ENCODE results near the gene PDAP1.
"Not testable (repeated sequence)": the region's sequence is repeated elsewhere in the genome, so short reads cannot be mapped to it uniquely, and the experiment has no call there.

PDAP1 gene, protein sequence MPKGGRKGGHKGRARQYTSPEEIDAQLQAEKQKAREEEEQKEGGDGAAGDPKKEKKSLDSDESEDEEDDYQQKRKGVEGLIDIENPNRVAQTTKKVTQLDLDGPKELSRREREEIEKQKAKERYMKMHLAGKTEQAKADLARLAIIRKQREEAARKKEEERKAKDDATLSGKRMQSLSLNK

GRCh38 chr7:99408379-99409191 lies at the start of gene PDAP1, which contains the start of gene BUD31:
Gene PDAP1 (minus strand): TSS chr7:99408597. CDS start chr7:99408548, 49 bp downstream.
Gene BUD31 (plus strand): TSS chr7:99408969. CDS start chr7:99411093, 2,124 bp downstream.
- peak; percentile 100 for DNase-seq

- DNase-seq: no peak
These were observed 49.5 kb upstream of the PDAP1 start for GRCh38 chr7:99457650-99458493.

DNA sequence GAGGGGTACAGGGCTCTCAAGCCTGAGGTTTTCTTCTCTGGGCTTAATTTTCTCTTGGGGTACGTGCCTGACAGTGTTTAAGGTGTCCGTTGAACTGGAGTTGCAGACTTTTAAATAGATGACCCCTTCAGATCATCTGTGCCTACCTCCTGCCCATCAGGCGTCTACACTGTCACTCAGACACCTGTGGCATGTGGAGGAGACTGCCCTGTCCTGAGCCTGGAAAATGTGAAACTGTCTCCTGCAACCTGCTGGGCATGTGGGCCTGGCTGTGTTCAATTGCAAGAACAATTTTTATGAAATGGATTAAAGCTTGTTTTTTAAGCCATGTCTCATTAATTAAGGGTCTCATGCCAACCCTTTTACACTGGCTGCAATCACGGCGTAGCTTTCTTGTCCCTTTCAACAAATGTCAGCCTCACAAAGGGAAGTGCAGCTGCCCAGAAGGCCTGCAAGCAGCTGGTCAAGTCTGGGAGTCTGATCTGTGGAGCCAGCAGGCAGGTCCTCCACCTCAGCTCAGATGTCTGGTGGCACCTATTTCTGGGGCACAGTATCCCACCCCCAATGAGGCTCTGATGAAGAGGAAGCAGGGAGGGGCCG lies 48.8 kb upstream of the PDAP1 start:
- DNase-seq: no peak

DNA sequence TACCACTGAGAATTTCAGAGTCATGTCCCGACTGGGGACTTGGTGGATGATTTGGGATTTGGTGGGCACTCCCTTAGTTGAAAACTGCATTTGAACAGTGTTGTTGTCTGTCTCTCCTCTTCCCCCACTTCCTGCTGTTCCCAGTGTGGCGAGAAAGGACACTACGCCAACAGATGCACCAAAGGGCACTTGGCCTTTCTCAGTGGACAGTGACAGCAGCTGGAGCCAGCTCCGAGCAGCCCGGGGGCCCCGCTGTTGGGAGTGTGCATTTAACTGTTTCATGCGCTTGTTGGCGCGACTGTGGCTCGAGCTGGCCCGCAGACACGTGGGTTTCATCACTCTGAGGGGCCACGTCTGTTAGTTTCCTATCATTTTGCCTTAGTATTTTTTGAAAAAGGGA lies 47.9 kb upstream of the PDAP1 start:
- no peak for DNase-seq

GRCh38 chr7:99455874-99456273 lies 47.5 kb upstream of the PDAP1 start:
- no peak for DNase-seq

DNA sequence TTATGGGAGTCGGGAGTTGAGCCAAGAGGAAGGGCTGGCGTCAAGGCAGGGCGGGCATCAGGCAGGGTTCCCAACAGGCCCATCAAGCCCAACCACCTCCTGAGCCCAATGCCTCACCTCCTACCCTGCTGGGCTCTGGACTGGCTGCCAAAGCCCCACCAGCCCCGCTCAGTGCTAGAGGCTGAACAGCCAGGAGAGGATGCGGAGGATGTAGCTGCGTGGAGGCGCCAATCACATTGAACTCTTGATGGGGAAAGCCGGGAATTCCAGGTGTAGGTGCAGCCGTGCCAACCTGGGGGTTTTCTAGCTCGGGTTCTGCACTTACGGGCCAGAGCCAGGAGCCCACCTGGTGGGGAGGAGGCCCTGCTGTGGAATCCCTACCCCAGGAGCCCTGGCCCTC lies 44.7 kb upstream of the PDAP1 start:
- DNase-seq: no peak

- no peak for DNase-seq
These were observed 44.1 kb upstream of the PDAP1 start for GRCh38 chr7:99452541-99452940.

DNA sequence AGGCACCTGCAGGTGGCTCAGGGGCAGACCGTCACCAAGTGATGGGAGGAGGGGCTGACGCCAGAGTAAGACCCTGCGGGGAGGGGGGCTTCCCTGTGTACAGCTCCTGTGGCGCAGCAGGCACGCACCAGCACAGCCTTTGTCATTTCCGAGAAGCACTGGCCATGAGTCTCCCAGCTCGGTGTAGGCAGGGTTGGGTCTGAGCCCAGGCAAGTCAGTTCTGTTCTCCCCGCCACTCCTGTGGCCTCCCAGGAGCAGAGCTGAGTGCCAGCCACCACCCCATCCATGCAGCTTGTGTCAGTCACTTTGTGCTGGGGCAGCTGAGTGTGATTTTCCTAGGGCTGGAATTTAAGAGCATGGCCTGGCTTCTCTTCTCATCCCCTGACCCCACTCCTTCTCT lies 43.5 kb upstream of the PDAP1 start:
- DNase-seq: no peak

GRCh38 chr7:99449326-99449725 lies 40.9 kb upstream of the PDAP1 start:
- no peak for DNase-seq

GRCh38 chr7:99448855-99449254 lies 40.5 kb upstream of the PDAP1 start:
- DNase-seq: no peak

DNA sequence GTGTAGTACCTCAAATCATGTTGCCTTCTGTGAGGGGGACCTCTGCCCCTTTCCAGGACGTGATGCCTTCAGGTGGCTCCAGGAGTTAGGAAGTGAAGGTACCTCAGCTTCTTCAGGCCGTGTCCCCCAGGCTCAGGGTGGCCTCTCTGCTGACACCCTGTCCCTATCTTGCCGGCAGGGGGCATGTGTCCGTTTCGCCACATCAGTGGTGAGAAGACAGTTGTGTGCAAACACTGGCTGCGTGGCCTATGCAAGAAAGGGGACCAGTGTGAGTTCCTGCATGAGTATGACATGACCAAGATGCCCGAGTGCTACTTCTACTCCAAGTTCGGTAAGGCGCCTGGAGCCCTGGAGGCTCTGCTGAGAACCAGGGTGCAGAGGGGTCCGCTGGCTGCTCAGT lies 39.5 kb upstream of the PDAP1 start:
- peak; percentile 37 for DNase-seq

DNA sequence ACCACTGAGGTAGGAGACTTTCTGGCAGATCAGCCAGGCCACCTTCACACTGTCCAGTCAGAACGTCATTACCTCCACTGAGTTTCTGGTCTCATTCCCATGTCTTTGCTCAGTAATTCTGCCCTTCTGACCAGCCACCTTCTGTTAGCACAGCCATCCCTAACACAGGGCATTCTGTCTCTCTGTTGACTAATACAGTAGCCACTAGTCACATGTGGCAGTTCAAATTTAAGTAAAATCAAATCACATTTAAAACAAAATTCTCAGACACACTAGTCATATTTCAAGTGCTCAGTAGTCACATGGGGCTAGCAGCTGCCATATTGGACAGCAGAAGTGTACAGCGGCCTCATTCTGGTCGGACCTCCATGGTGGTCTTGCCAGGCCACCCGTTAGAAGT lies 37.7 kb upstream of the PDAP1 start:
- no peak for DNase-seq

- DNase-seq: no peak
These were observed 31.8 kb upstream of the PDAP1 start for GRCh38 chr7:99440195-99440594.

DNA sequence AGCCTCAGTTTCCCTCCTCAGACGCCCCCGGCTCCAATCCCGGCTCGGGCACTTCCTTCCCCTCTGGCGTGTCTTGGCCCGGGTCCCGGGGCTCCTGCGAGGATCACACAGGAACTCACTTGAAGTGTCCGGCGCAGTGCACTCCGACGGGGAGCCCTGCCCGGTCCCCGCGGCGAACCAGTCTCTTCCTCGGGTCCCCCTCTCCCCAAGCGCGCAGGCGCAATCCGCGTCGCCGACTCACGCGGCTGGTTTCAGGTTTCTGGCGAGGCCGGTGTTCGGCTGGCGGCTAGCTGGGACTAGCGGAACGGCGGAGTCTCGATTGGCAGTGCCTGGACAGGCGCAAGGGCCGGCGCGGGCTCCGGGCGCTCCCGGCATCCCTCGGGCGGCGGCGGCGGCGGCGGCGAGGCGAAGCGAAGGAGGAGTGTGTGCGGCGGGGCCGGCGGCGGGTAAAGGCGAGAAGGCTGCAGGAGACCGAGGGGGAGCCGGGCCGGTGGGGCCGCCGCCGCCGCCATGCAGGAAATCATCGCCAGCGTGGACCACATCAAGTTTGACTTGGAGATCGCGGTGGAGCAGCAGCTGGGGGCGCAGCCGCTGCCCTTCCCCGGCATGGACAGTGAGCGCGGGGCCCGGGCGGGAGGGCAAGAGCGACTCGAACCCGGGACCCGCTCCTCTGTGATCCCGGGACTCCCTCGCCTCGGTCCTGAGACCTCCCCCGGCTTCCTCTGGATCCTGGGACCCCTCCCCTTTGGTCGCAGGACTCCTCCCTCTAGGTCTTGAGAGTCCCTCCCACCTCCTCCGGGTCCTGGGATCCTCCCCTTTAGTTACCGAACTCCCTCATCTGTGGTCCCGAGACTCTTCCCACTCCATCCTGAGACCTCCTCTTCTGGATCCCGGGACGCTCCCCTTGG lies 30.4 kb upstream of the PDAP1 start, which contains the start of the genes CPSF4 and PTCD1:
CPSF4 (plus strand) TSS at position 371 of the 908 bp plus-strand sequence; CDS start at position 511, 140 bp downstream.
PTCD1 (minus strand) TSS at position 226 of the 908 bp plus-strand sequence. CDS start 3,556 bp downstream, outside the sequence.
- peak; percentile 99 for DNase-seq

- DNase-seq: peak; percentile 61
These were observed 29.7 kb upstream of the PDAP1 start for GRCh38 chr7:99437946-99438572.

DNA sequence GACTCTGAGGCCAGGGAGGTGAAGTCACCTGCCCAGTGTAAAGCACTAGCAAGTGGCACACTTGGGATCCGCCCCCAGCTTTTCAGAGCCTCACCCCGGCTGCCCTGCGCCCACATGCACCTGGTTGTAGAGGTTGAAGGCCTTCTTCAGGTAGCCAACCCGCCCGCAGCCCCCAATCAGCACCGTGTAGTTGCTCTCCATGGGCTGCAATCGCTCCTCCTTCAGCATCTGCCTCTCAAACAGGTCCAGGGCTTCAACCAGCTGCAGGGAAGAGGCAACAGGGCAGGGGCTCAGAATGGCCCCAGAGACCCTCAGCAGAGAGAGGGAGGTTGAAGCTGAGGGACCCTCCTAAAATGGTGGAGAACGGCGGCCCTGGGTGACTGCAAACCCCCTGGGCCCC lies 24.8 kb upstream of the PDAP1 start:
- DNase-seq: no peak

DNA sequence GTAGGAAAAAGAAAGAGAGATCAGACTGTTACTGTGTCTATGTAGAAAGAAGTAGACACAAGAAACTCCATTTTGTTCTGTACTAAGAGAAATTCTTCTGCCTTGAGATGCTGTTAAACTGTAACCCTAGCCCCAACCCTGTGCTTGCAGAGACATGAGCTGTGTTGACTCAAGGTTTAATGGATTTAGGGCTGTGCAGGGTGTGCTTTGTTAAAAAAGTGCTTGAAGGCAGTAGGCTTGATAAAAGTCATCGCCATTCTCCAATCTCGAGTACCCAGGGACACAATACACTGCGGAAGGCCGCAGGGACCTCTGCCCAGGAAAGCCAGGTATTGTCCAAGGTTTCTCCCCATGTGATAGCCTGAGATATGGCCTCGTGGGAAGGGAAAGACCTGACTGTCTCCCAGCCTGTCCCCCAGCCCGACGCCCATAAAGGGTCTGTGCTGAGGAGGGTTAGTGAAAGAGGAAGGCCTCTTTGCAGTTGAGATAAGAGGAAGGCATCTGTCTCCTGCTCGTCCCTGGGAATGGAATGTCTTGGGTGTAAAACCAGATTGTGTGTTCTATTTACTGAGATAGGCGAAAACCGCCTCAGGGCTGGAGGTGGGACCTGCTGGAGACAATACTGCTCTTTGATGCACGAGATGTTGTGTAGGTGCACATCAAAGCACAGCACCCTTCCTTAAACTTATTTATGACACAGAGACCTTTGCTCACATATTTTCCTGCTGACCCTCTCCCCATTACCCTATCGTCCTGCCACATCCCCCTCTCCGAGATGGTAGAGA lies 23.6 kb upstream of the PDAP1 start:
- not testable (repeated sequence) for DNase-seq

DNA sequence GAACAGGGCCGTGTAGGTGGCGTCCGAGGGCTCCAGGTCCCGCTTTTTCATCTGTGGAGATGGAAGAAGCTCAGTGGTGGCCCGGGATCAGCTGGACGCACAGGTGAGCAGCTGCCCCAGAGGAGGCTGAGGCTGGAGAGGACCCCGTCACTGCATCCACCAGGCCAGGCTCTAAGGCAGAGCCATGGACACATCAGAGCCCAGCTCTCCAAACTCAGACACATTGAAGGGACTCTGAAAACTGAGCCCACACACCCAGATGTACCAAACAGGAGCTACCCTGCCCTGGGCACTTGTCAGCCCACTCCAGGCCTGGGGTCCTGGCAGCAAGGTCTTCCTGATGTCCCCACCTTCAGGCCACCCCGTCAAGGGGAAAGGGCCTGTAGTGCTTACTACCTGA lies 21.4 kb upstream of the PDAP1 start:
- no peak for DNase-seq

DNA sequence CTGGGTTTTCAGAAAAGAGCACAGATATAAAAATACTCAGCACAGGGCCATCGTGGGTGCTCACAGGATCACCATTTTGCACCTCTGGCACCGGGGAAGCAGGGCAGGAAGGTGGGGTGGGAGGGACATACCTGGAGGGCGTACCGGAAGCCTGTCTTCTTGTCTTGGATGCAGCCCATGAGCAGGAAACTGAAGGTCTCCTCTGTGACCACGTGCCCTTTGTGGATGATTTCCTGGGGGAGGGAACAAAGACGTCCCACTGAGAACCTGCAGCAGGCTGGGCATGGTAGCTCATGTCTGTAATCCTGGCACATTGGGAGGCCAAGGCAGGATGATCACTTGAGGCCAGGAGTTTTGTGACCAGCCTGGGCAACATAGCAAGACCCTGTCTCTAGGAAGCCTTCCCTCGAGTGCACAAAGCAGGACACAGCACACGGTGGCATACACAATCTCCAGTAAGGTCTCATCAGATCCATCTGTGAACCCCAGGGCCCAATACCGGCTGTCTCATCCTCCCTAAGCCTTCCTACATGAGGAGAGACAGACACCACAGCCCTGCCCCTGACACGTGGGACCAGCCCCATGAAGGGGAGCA lies 20.7 kb upstream of the PDAP1 start:
- no peak for DNase-seq

All from OCI-M1 (cell line).